ENCODE results near the gene AGAP5. TPM values are rescaled to one million over a fixed set of nuclear protein-coding genes. Genes with fewer than 3 reads are reported as not detected.
"Not testable (repeated sequence)": the region's sequence is repeated elsewhere in the genome, so short reads cannot be mapped to it uniquely, and the experiment has no call there.

The AGAP5 gene
- total and polyA plus RNA-seq, 2 of the 13 experiments (the other 11 are each of a cell fraction or from before 2014, with no cell fraction given), result 5.3 to 7.9 TPM

DNA sequence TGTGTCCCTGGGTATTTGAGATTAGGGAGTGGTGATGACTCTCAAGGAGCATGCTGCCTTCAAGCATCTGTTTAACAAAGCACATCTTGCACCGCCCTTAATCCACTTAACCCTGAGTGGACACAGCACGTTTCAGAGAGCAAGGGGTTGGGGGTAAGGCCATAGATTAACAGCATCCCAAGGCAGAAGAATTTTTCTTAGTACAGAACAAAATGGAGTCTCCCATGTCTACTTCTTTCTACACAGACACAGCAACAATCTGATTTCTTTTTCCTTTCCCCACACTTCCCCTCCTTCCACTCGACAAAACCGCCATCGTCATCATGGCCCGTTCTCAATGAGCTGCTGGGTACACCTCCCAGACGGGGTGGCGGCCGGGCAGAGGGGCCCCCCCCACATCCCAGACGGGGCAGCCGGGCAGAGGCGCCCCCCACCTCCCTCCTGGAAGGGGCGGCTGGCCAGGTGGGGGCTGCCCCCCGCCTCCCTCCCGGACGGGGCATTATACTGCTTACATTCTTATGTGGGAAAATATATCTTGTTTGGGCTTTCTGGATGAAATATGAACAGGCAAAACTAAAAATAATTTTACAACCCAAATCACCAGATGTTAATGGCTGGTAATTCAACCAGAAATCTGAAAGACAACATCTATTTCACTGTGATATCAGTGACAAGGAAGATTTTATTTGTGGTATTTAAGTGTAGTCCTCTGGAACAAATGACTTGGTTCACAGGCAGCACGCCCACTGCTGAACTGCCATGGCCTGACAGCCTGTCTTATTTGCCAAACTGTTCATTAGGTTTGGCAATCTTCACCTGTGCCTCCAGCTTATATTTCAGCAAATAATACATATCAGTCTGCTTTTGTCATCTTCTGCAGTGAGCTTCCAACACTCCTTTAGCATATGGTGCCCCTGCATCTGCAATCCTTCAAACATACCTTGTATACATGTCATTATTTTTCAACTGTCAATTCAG is 17.6 kb upstream of the AGAP5 start:
- H3K4me3 ChIP-seq (replicated peaks in 1 of 3; ENCODE audit: insufficient read depth in 1 of 3, low read depth in 2 of 3, low read length in 3 of 3); CTCF ChIA-PET (ENCODE audit: low intra/inter-chr PET ratio, low total read pairs); H3K9me3 ChIP-seq (ENCODE audit: low read length); H2AFZ ChIP-seq (ENCODE audit: low read length); BruUV-seq (replicated peaks); H3K9ac ChIP-seq (ENCODE audit: insufficient read depth, low read depth, low read length); in situ Hi-C loops (cut with HindIII; ENCODE audit: extremely low pct_ligation_motif_present, low pct_unique_long_range_greater_than_20kb); H4K20me1 ChIP-seq (ENCODE audit: insufficient read depth, low read length); intact Hi-C loops (cut with micrococcal nuclease; ENCODE audit: unreplicated experiment); H3K27ac ChIP-seq (ENCODE audit: extremely low read length, insufficient read depth, low read length); H3K27me3 ChIP-seq (ENCODE audit: control insufficient read depth in 1 of 2, insufficient read depth in 2 of 2, low read length in 2 of 2); FAIRE-seq; DNase-seq (ENCODE audit: low spot score); H3K79me2 ChIP-seq (ENCODE audit: insufficient read depth, low read length); POLR2A ChIA-PET; H3K4me2 ChIP-seq (ENCODE audit: low read depth, low read length); ATAC-seq: not testable (repeated sequence)
- Histone ChIP-seq H3K36me3 (replicated peaks in 1 of 2; ENCODE audit: control insufficient read depth in 1 of 2, insufficient read depth in 2 of 2, low read length in 2 of 2) (peaks cover 8 to 33% of the 10 kb centered on the region in 2 experiments; a peak in 4 of 5 replicates), H3K4me1 (ENCODE audit: insufficient read depth, low read length) (peaks cover 28% of the 10 kb centered on the region)
- 96% methylated on average over 17 of the region's 17 CpGs for WGBS (ENCODE audit: low lambda C conversion rate)

DNA sequence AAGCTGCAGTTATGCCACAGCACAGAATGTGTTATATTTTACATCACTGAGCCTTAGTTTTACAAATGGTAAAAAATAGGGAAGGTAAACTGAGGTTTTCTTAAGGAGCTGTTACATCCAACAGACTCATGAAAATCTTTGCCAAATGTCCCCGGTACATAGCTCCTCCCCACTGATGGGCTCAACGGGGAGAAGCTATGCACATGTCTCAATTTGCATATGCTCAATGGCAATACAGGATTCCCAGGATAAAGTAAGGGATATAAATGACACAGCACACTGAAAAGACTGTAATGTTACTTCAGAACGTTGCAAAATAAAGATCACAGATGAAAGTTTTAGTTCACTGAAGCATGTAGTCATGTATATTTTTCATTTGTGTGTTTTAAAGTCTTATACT is 16.6 kb upstream of the AGAP5 start:
- H3K4me3 ChIP-seq (replicated peaks in 1 of 3; ENCODE audit: insufficient read depth in 1 of 3, low read depth in 2 of 3, low read length in 3 of 3); in situ Hi-C loops (cut with HindIII; ENCODE audit: extremely low pct_ligation_motif_present, low pct_unique_long_range_greater_than_20kb); intact Hi-C loops (cut with micrococcal nuclease; ENCODE audit: unreplicated experiment); H2AFZ ChIP-seq (ENCODE audit: low read length); H3K4me2 ChIP-seq (ENCODE audit: low read depth, low read length); BruUV-seq (replicated peaks); H3K27me3 ChIP-seq (ENCODE audit: control insufficient read depth in 1 of 2, insufficient read depth in 2 of 2, low read length in 2 of 2); H3K79me2 ChIP-seq (ENCODE audit: insufficient read depth, low read length); H3K9ac ChIP-seq (ENCODE audit: insufficient read depth, low read depth, low read length); H4K20me1 ChIP-seq (ENCODE audit: insufficient read depth, low read length); FAIRE-seq; H3K9me3 ChIP-seq (ENCODE audit: low read length); CTCF ChIA-PET (ENCODE audit: low intra/inter-chr PET ratio, low total read pairs); POLR2A ChIA-PET: not testable (repeated sequence)
- ATAC-seq, result peak; percentile 70
- peaks cover 6 to 31% of the 10 kb centered on the region in 2 experiments for H3K36me3 ChIP-seq (replicated peaks in 1 of 2; ENCODE audit: control insufficient read depth in 1 of 2, insufficient read depth in 2 of 2, low read length in 2 of 2)
- peaks cover 28% of the 10 kb centered on the region for H3K4me1 ChIP-seq (ENCODE audit: insufficient read depth, low read length)
- H3K27ac ChIP-seq (ENCODE audit: extremely low read length, insufficient read depth, low read length), result peak overlapping the region; percentile 61
- 21% methylated on average over 3 of the region's 3 CpGs for WGBS (ENCODE audit: low lambda C conversion rate)
- peak; percentile 20 for DNase-seq (ENCODE audit: low spot score)

Measured in HepG2 (cell line).